WERI-Rb-1 (cell line): ENCODE data around the gene RPS27.

ENCODE experiments used
- DNase-seq: peaks from one replicate; pipeline ENCODE4 v3.0.0-alpha.2; 2020
- H3K27ac ChIP-seq: fragments of 250-450 bp; sonication (Bioruptor Pico); 2 replicates; pipeline ENCODE4 v1.5.1; 2020; ENCODE audit warnings: mild to moderate bottlenecking, moderate library complexity
- H3K27me3 ChIP-seq: fragments of 250-450 bp; sonication (Bioruptor Pico); 2 replicates; pipeline ENCODE4 v1.5.1; 2021; ENCODE audit warnings: mild to moderate bottlenecking, low read depth, moderate library complexity; ENCODE audit not compliant: insufficient read depth, severe bottlenecking
- H3K36me3 ChIP-seq: fragments of 250-450 bp; sonication (Bioruptor Pico); 2 replicates; pipeline ENCODE4 v1.5.1; 2020; ENCODE audit warnings: mild to moderate bottlenecking, moderate library complexity
- H3K4me3 ChIP-seq: 2 replicates; pipeline ENCODE4 v1.5.1; 2011; ENCODE audit warnings: low read depth, mild to moderate bottlenecking, control low read depth, low read length
- H3K9me3 ChIP-seq: fragments of 250-450 bp; sonication (Bioruptor Pico); 2 replicates; pipeline ENCODE4 v1.5.1; 2021; ENCODE audit warnings: mild to moderate bottlenecking, moderate library complexity; ENCODE audit not compliant: severe bottlenecking
- TF ChIP-seq, protein P1 (sequence below): IDR thresholded peaks from 2 replicates; pipeline ENCODE4 v1.5.1; 2011; ENCODE audit warnings: low read depth, mild to moderate bottlenecking, control low read depth, inconsistent platforms, low read length

Gene RPS27

DNA sequence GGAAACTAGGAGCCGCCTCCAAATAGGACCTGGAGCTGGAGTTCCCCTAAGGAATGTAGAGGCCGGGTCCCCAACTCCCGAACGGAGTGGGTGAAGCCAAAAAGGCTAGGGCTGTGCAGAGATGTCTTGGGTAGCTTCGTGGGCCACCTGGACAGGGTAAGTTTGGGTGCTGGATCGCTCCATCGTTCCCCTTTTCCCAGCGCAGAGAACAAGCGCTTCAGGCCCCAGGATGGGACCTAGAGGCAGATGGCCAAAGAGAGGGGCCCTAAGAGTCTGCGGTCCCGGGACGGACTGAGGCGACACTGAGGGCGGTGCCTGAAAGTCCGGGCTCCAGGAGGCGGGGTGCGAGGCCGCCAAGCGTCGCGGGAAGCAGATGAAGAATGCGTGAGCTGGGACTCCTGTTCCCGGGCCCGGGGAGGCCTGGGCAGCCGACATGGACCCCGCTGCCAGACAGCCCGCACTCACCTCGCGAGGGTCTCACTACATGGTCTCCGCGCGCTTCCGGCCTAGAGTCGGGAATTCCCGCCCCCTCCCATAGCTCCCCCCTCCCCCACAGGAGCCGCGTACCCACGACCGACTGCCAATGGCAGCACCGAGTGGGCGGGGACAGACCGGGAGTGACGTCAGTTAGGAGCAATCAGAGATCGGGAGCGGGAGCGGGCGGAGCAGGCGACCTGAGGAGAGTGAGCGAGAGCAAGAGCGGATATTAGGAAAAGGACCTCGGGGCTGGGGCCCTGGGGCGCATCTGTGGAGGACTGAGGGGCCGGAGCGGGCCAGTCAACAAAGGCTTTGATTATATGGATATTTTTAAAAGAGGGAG is 27.3 kb upstream of the RPS27 start, which contains the start of gene SLC39A1:
Gene SLC39A1, minus strand, starts transcription at position 508 of the 820 bp plus-strand sequence. CDS start 822 bp downstream, outside the sequence.
- peak; percentile 100 for DNase-seq
- Histone ChIP-seq H3K36me3 (peaks cover 48% of the 10 kb centered on the region), H3K4me3 (peak within 1 kb of the TSS; percentile 58), H3K27ac (peak within 1 kb of the TSS; percentile 89), H3K27me3 (no peaks in the 10 kb centered on the region), H3K9me3 (no peaks in the 10 kb centered on the region)
- TF ChIP-seq, protein P1, sequence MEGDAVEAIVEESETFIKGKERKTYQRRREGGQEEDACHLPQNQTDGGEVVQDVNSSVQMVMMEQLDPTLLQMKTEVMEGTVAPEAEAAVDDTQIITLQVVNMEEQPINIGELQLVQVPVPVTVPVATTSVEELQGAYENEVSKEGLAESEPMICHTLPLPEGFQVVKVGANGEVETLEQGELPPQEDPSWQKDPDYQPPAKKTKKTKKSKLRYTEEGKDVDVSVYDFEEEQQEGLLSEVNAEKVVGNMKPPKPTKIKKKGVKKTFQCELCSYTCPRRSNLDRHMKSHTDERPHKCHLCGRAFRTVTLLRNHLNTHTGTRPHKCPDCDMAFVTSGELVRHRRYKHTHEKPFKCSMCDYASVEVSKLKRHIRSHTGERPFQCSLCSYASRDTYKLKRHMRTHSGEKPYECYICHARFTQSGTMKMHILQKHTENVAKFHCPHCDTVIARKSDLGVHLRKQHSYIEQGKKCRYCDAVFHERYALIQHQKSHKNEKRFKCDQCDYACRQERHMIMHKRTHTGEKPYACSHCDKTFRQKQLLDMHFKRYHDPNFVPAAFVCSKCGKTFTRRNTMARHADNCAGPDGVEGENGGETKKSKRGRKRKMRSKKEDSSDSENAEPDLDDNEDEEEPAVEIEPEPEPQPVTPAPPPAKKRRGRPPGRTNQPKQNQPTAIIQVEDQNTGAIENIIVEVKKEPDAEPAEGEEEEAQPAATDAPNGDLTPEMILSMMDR, result no peak

DNA sequence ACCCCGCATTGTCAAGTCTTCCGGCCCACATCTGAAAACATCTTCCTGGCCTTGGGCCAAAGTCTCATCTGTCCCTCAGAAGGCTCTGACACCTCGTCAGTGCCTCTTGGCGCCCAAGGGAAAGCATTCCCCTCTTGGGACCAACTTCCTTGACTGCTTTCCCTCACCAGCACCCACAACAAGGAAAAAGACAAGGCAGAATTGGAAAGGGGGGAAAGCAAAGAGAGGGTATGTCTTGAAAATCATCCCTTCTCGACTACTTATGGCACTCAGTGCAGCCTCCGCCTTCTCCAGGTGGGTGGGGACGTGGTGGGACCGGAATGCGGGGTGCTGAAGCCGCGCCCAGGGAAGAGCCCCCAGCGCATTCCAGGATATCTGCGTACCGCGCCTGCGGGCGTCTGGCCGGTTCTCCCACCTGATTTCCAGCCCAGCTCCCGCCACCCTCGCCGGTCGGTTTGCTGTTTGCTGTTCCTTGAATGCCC is 26.7 kb upstream of the RPS27 start:
- Histone ChIP-seq H3K27me3 (no peaks in the 10 kb centered on the region), H3K4me3 (peak overlapping the region; percentile 58), H3K9me3 (no peaks in the 10 kb centered on the region), H3K27ac (peak overlapping the region; percentile 89), H3K36me3 (peaks cover 46% of the 10 kb centered on the region)
- TF ChIP-seq, protein P1, result no peak
- DNase-seq, result peak; percentile 86

DNA sequence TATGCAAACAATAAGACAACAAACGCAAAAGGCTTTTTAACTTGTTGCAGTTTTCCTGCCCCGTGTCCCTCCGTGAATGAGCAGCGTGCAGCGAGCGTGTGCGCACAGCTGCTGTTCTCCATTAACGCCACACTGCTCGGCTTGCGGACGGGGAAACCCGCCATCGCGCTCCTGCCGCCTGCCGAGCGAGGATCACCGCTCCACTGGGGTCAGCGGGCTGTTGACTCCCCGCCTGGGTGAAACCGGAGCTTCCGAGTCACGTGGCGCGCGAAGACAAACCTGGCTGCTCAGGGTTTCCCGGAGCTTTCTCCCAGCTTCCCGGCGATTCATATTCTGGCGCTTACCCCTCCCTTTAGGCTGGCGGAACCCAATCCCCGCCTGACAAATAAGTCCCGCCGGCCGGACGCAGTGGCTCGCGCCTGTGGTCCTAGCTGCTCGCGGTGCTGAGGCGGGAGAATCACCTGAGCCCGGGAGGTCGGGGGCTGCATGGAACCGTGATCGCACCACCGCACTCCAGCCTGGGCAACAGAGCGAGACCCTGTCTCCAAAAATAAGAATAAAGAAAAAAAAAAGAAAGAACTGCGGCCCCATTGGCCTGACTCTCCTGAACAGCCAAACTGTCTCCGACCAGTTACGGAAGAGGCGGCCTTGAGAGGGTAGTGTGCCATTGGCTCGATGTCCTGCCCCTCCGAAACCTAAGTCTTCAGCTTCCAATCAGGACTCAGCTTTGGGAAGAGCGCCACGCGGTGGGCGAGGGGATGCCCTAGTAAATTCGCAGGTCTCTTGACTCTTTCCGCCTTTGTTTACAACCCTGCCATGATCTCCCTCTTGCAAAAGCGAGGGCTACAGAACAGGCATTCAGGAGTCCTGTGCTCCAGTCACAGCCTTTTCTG is 23.2 kb upstream of the RPS27 start, which contains the start of gene CREB3L4:
Gene CREB3L4, plus strand, starts transcription at position 796 of the 893 bp plus-strand sequence. CDS start 624 bp downstream, outside the sequence.
- no peaks in the 10 kb centered on the region for H3K9me3 ChIP-seq
- DNase-seq, result peak; percentile 100
- peaks cover 32% of the 10 kb centered on the region for H3K36me3 ChIP-seq
- TF ChIP-seq, protein P1, result peak; percentile 86
- H3K27ac ChIP-seq, result peak within 1 kb of the TSS; percentile 98
- H3K27me3 ChIP-seq, result no peaks in the 10 kb centered on the region
- peak within 1 kb of the TSS; percentile 73 for H3K4me3 ChIP-seq

DNA sequence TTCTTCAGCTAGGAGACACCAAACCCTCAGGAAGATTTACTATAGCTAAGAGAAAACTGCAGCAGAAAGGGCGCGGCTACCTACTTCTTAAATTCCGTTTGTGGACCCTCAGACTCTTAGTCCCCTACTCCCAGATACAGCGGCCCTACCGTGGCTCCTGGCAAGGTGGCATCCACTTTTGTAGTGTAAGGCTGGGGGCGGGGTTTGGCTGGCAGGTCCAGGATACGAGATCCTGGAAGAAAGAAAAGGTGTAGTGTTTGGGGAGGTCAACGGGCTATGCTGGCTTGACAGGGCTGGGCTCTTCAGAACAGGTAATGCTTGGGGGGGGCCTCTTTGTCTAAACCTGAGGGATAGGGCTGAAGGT is 22.6 kb upstream of the RPS27 start:
- Histone ChIP-seq H3K27me3 (no peaks in the 10 kb centered on the region), H3K36me3 (peaks cover 38% of the 10 kb centered on the region), H3K9me3 (no peaks in the 10 kb centered on the region), H3K4me3 (peak overlapping the region; percentile 73), H3K27ac (peak overlapping the region; percentile 98)
- peak; percentile 74 for DNase-seq
- TF ChIP-seq, protein P1, result no peak

DNA sequence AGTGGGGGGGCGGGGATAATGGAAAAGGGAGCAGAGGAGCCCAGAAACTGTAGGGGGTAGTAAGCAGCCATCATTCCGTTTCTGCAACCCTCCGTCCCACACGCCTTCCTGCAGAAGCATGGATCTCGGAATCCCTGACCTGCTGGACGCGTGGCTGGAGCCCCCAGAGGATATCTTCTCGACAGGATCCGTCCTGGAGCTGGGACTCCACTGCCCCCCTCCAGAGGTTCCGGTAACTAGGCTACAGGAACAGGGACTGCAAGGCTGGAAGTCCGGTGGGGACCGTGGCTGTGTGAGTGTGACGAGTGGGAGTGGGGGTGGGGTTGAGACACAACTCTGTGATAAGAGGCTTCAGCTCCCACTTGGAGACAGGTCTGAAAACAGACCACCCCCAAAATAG is 22.2 kb upstream of the RPS27 start:
- H3K27me3 ChIP-seq, result no peaks in the 10 kb centered on the region
- DNase-seq, result peak; percentile 71
- H3K27ac ChIP-seq, result peak overlapping the region; percentile 98

More for the DNA sequence above, 22.2 kb upstream of the RPS27 start:
- no peaks in the 10 kb centered on the region for H3K9me3 ChIP-seq
- H3K4me3 ChIP-seq, result peak overlapping the region; percentile 73
- TF ChIP-seq, protein P1, result 0 out of 2 replicates have a peak, but pooled peaks have one; percentile 2
- peaks cover 42% of the 10 kb centered on the region for H3K36me3 ChIP-seq
